Fibroblast of skin of left quadriceps (primary cell): Measurements from ENCODE around the gene TRAPPC14.

ENCODE experiments used
- DNase-seq, 2 experiments: peaks; one replicate each; pipeline ENCODE4 v3.0.0-alpha.2; 2013; ENCODE audit warnings: low read depth in 2 of 2

Gene TRAPPC14

DNA sequence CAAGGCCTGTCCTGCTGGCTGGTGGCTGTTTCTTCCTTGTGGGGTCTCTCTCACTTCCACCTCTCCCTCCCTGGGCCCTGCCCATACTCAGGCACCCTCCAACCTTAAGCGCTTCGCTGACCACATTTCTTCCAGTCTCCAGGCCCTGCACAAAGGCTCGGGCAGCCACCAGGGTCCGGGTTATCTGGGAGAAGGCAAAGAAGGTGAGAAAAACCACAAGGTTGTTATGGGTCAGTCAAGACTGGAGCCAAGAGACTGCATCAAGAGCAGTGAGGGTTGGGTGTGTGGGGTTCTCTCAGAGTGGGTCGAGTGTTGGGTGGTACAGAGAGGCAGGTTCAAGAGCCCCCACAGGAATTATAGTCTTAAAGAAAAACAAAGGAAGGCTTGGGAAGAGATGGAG, 16.1 kb upstream of the TRAPPC14 start:
- no peak for DNase-seq

DNA sequence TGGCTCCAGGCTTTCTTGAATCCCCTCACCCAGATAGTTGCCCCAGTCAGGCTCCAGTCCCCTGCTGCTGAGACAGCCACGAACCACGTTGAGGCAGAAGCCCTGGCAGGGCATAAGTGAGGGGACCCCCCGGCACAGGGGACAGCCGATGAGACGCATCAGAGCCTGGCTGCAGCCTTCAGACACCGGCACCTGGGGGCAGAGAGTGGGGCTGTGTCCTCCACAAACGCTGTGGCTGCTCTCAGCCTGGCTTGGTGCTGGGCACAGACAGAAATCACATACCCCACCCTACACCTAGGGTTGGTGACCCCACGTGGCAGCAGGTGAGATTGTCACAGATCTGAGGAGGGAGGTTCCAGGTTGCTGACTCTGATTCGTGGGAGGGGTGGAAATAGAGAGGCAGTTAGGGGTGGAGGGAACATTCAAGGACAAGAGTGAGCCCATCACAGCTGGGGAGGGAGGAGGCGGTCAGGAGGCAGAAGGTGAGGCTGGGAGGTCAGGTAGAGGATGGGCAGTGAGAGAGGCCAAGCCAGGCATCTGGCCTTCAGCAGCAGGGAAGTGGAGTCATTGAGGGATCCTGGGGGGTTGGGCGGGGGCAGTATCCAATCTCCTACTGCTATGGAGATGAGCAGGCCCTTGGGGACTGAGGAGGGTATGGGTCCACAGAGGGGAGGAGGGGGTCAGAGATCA, 15.4 kb upstream of the TRAPPC14 start:
- DNase-seq = no peak

DNA sequence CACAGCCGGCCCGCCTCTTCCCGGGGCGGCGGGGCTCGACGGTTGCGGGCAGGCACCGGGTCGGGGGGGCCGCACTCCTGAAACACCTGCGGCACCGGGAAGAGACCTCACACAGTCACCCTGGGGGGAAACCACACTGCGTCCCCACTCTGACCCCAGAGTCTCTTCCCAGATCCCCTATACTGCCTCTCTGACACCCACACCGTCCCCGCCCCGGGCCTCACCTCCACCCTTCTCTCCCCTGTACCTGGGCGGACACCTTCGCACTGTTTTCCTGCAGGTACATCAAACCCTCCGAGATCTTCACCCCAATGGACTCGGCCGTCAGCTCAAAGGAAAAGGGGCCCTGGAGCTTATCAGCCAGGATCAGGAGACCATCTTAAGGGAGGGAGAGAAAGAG, 13.3 kb upstream of the TRAPPC14 start:
- DNase-seq = no peak

DNA sequence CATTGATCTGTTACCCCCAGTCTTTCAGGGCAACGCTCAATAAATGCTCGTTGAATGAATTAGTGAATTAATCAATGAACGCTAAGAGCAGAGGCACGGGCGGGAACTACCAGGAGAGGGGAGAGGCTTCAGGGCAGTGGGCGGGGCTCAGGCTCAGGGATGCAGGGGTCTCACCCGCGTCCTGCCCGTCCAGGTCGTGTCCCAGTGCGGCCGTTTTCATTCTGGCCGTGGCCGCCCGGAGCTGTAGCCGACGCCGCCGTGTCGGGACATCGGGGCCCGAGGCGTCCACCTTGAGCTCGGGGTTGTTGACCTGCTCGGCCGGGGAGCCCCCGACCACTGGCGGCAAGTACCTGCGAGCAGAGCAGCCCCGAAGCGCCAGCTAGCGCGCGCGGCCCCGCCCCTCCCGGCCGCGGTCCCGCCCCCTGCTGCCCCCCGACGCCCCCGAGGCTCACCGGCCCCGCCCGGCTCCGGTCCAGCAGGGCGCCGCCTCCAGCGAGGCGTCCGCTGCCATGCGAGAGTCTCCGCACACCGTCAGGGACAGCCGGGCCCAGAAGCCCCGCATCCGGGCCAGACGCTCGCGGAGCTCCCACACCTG, 12.7 kb upstream of the TRAPPC14 start:
- no peak for DNase-seq

DNA sequence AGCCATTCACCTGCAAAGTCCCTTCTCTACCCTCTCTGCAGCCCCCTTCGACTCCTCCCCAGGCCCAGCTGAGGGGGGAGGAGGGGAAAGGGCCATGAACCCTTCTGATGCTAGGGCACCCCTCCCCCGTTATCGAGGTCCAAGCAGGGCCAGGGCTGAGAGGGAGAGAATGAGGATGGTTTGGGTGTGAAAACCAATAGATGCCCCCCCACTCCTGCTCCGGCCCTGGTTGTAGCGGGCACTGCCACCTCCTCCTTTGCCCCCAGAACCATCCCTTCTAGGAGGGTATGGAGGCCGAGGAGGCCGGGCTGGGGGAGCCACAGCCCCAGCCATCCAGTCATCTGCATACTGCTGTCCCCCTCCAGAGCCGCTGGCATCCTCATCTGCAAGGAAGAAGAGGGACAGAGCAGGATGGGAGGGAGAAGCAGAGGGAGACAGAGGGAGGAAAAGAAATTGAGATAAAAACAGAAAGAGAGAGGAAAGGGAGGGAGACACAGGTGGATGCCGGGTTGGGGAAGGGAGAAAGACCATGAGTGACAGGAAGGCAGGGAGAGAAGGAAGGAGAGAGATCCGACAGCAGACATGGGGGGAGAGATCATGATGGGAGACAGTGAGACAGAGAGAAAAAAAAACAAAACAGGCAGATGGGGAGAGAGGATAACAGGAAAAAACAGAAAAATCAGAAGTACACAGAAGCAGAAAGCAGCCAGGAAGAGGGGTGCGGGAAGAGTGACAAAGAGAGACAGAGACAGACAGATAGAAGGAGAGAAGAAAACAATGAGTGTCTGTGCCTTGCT, 11.8 kb upstream of the TRAPPC14 start:
- DNase-seq = no peak

DNA sequence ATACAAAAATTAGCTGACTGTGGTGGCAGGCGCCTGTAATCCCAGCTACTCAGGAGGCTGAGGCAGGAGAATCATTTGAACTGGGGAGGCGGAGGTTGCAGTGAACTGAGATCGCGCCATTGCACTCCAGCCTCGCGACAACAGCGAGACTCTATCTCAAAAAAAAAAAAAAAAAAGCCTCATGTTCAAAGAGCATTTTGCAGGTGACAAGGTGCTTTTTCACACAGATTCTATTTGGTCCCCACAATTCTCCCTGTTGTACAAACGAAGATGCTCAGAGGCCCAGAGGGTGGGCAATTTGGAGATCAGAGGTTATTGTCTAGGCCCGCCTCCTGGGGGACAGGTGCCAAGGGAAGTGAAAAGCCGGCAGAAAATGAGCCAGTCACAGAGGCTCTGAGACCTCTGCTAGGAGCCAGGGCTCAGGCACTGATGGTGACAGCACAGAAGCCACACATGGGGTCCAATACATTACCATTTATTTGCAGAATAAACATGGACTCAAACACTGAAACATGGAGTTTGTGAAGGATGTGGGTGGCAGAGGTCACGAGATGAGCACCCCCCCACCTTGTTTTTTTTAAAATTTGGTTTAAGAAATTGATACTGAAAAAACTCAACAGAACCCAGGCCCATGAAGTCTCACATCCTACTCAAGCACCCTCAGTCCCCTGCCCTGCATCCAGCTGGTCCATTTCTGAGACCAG, 10.8 kb upstream of the TRAPPC14 start:
- no peak for DNase-seq

DNA sequence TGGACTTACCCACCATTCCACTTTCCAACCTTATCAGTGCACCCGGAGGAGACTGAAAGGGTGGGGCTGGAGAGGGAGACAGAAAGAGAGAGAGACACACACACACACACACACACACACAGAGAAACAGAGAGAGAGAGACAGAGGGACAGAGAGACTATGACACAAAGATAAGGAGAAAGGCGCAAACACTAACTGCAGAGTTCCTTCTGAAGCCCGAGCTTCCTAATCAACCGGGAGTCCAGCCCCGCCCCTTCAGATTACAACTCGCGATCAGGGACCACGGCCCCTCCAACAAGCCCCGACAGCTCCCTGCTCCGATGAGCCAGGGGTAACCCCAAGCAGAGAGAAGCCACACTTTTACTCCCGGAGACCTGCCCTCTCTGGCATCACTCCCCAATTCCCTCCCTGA, 9.4 kb upstream of the TRAPPC14 start:
- no peak for DNase-seq

DNA sequence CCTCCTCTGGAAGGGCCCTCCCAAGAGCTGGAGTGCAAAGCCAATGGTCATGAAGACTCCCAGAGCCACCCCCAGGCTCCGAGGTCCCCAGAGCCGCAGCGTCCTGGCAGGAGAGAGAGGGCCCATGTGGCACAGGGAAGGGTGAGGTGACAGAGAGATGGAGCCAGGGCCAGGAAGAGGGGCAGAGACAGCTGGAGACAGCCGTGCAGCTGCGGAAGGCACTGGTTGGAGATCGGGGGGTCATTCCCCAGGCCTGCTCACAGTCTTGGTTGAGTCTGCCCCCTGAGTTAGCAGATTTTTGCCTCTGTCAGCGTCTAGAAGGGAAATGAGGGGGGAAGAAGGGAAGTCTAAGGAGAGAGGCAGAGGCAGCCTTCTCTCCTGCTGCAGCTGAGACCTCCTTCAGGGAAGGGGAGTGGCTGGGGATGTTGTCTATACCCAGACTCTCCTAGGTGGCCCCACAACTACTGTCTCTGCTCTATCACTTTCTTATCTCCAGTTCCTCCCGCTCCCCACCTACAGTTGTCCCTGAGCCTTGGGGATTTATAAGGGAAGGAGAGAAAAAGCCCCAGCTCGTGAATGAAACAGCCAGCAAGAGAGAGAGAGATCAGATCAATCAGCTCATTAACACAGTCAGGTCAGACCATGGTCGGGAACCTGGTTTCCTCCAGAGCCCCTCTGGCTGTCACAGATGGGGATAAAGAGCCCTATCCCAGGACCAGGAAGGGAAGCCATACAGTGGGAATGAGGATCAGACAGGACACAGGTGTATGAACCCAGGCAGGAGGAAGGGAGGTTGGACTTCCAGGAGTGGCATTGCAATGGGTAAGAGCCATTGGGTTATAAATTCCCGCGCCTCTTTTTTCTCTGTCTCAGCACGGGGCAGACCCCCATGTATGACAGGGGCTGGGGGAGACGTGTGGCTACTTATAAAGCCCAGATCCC, 8.7 kb upstream of the TRAPPC14 start:
- no peak for DNase-seq

DNA sequence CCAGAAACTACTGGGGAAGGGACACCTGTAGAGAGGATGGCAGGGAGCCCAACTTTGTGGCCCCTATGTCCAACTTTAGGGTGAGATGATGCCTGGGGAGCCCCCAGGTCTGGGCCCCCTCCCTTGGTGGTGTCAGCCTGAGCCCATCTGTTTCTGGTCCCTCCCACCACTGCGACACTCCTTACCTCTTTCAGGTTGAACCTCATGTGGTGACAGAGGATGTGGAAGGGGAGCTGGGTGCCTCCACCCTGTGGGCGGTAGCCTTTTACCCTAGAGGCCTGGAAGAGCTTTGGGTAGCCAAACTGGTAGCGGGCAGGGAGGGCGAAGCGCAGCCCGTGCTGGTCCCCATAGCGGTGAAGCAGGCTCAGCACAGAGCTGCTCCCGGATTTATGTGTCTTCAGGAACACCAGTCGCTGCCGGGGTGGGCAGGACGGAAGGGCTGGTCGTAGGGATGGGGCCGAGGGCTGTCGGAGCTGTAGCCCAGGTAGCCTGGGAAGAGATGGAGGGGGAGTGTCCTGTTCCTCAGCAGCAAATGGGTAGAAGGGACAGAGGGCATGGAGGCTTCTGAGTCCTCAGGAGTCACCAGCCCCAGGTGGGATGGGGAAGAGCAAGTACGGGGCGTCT, 7.9 kb upstream of the TRAPPC14 start:
- no peak for DNase-seq

DNA sequence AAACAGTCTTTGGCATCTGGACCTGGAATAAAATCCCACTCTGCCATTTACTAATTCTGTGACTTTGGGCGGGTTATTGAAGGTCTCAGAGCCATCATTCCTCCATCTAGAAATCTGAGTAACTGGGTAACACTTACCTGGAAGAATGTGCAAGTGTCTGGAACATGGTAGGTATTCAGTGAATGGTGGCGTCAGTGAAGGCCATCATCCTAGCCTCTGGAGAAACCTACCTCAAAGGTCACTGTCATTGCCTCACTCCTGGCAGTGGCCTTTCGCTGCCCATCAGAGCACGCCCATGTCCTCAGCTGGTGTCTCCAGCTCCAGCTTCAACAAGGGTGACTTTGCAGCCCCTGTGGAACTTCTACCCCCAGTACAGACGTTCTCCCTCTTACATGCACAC, 5.3 kb upstream of the TRAPPC14 start:
- DNase-seq = no peak

DNA sequence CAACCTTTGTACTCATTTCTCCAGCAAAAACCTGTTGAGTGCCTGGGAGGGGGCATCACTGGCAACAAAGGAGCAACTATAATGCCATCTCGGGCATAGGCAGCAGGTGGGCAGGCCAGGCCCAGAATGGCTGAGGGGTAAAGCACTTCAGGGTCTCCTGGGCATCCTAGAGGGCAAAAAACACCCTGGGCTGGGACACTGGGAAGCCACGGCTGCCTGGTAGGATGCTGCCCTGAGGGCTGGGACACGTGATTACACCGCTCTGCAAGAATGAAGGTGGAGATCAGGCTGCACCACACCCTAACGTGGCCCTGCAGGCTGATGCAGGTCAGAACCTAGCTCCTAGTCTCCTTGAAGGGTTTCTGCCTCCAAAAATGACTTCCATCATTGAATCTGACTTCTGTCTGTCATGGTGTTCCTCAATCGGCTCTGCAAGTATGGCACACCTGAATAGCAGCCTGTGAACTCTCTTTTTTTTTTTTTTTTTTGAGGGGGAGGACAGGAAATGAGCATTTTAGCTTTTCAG, 4.5 kb upstream of the TRAPPC14 start:
- no peak for DNase-seq

DNA sequence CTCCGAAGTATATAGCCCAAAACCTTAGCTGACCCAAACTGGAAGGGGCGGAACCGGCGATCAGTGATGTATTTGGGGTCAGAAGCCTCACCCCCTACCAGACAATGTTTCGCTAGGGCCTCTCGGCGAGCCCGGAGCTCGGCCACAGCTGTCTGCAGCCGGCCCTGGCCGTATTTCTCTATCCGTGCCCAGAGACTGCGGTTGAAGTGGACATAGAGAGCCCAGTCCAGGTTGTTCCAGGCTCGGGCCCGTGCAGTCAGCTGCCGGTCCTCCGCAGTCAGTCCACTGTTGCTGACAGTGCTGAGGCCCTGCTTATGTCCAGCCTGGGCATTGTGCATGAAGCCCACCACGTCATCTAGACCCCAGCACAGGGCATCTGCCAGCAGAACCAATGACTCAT, 1.5 kb upstream of the TRAPPC14 start:
- DNase-seq = no peak

DNA sequence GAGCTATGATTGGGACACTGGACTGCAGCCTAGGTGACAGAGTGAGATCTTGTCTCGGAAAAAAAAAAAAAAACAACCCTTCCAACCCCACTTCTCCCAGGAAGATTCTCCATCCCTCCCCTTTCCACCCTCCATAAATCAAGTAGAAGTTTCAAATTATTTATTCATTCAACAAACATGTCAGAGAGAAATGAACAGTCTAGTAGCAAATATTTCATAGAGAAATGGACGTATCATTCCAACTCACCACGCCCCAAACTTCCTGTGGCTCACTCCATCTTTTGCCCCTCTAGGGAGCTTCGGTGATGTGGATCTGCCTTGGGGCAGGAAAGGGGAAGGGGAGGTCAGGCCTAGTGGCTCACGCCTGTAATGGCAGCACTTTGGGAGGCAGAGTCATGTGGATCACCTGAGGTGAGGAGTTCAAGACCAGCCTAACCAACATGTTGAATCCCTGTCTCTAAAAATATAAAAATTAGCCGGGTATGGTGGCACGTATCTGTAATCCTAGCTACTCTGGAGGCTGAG, 638 bp upstream of the TRAPPC14 start:
- DNase-seq = no peak

DNA sequence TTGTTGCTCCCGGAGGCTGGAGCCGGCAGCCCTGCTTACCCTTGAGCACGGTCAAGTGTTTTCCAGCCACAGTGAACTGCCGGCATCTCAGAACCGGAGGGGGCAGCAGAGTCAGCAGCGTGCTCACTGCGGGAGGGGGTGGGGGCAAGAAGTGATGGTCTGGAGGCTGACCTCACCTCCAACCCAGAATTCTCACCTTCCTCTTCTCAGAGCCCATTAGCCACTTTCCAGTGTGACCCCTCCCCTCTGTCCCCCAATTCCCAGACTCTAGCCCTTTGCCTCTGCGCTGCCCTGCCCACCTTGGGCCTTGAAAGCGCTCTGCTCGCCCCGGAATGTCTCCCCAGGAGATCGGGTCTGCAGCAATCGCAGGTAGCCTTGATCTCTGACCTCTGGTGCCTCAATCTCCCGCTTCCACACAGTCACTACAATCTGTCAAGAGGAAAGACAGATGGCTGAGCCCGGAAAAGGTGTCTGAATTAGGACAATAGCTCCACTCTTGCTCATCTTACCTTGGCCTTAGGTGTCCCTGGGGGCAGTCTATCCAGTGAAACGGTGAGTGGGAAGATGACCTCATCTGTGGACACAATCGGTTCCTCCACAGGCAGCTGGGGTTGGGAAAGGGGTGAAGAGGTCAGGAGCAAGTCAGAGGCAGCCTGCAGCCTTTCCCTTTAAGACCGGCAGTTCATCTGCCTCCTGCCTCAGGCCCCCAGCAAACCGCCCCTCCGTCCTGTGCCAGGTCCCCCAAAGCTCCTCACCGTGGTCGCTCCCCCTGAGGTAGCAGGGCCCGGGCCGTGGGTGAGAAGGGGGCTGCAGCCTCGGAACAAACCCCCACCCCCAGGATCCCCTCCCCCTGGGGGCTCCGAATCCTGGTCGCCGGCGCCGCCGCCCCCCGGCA, 942 bp downstream of the TRAPPC14 start:
- DNase-seq = no peak

DNA sequence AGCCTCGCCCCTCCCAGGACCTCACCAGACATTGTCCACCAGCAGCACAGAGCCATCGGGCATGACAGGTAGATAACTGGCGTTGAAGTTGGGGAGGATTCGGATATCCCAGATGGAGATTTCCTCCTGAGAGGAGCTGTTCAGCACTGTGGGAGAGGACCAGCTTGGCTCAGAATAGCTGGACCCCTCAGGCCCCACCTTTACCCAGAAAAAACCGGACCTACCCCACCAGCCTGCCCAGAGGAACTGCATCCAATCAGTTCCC, 1.5 kb downstream of the TRAPPC14 start:
- no peak for DNase-seq

DNA sequence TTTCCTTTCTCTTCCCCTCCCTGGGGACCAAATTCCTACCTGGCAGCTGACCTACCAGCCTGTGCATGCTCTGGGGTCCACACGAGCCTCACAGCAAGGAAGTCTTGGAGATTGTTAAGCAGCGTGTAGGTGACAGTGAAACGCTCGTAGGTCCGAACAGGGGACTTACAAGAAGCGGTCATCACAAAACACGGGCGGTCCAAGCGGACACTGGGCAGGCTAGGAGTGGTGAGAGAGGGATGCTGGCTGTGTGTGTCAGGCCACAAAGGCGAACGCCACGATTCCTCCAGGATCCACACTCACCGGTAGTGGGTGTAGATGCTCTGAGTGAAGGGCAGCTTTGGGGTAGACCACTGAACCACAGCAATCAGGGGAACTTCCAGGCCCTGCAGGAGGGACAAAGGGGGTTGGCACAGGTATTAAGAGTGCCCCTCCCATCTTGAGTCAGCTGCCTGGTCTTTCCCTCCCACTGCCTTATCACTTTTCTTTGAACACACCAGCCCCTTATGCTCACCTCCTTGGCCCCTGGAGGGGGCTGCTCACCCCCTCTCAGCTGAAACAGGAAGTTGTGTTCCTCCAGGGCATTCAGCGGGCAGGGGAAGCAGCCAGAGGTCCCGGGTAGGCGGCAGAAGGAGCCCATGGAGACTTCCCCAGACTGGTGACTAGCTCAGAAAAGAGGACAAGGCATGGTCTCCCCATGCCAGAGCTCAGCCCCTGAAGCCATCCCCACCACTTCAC, 2.0 kb downstream of the TRAPPC14 start:
- no peak for DNase-seq

DNA sequence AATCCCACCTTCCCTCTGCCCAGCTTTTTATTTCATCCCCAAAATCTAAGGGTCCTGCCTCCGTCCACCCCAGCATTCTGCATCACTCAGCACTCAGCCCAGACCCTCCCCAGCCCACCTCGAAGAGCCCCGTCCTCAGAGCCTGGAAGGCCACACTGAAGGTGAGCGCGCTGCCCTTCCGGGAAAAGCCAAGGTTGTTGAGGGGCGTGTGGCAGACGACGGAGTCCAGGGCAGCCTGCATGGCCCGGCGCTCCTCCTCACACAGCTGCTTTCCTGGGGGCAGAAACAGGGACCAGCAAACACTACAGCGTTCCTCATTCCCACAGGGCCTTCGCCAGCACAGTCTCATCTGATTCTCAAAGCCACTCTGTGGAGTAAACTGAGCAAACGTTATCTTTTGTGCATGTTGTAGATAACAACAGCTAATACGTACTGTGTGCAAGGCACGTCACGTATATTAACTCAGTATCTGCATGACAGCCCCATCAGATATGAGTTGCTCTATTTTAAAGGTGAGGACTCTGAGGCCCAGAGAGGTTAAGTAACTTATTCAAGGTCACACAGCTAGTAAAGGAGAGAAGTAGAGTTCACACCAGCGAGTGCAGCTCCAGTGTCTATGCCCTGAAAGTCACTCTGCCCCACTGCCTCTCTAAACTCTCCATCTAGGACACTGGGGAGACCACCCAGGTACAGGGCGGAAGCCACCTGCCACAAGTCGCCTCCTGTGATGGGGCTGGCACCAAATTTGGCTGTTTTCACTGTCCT, 2.8 kb downstream of the TRAPPC14 start:
- no peak for DNase-seq
